Measurements from ENCODE around the gene NCKAP5. TPM values are rescaled to one million over a fixed set of nuclear protein-coding genes. Genes with fewer than 3 reads are reported as not detected.

NCKAP5 gene
- total and polyA plus RNA-seq, 2 of the 13 experiments (the other 11 are each of a cell fraction or from before 2014, with no cell fraction given): 0.01 TPM; not detected in 1

DNA sequence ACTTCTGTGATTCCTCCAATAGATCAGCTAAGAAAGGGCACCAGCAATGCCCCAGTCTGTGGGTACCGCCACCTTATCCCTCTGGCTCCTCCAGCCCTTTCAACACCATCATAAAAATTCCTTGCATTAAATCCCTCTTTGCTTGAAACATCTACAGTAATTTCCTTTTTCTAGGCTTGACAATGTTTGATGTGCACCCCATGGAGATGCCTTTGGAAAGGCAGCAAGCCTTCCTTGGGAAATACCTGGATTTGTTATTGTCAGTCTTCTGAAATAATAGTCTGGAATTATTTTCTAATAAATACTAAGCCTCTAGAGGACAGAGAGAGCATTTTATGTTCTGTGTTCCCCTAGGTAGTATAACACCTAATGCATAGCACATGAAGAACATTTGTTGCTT is 46.1 kb downstream of the NCKAP5 start:
- Histone ChIP-seq H3K79me2 (ENCODE audit: insufficient read depth, low read length) (no peaks in the 10 kb centered on the region), H3K4me3 (replicated peaks in 1 of 3; ENCODE audit: insufficient read depth in 1 of 3, low read depth in 2 of 3, low read length in 3 of 3) (no peak overlapping the region)
- in situ Hi-C loops (cut with HindIII; ENCODE audit: extremely low pct_ligation_motif_present, low pct_unique_long_range_greater_than_20kb): loop anchor here (5.0 kb wide), 1 partner anchor 315 kb away; no protein-coding TSS in a partner anchor

More for the DNA sequence above, 46.1 kb downstream of the NCKAP5 start:
- no peak for FAIRE-seq
- no peak for TF ChIP-seq ZNF274 (CRISPR knock-in tag; IDR thresholded peaks at IDR 0.05)
- no peak for TF ChIP-seq POGZ (CRISPR knock-in tag; IDR thresholded peaks at IDR 0.05)
- TF ChIP-seq POGK (CRISPR knock-in tag; conservative IDR thresholded peaks at IDR 0.05): no peak
- no peak for TF ChIP-seq TCF7L2 (IDR thresholded peaks at IDR 0.05; ENCODE audit: low read depth, low read length)
- TF ChIP-seq JUND (CRISPR knock-in tag; IDR thresholded peaks at IDR 0.05): no peak
- no peak for TF ChIP-seq CENPBD1 (CRISPR knock-in tag; IDR thresholded peaks at IDR 0.05; ENCODE audit: borderline replicate concordance, low read depth)
- no peak for TF ChIP-seq ATF7 (IDR thresholded peaks at IDR 0.05)
- no peak for TF ChIP-seq ATF7 (CRISPR knock-in tag; IDR thresholded peaks at IDR 0.05)
- TF ChIP-seq, protein P1, sequence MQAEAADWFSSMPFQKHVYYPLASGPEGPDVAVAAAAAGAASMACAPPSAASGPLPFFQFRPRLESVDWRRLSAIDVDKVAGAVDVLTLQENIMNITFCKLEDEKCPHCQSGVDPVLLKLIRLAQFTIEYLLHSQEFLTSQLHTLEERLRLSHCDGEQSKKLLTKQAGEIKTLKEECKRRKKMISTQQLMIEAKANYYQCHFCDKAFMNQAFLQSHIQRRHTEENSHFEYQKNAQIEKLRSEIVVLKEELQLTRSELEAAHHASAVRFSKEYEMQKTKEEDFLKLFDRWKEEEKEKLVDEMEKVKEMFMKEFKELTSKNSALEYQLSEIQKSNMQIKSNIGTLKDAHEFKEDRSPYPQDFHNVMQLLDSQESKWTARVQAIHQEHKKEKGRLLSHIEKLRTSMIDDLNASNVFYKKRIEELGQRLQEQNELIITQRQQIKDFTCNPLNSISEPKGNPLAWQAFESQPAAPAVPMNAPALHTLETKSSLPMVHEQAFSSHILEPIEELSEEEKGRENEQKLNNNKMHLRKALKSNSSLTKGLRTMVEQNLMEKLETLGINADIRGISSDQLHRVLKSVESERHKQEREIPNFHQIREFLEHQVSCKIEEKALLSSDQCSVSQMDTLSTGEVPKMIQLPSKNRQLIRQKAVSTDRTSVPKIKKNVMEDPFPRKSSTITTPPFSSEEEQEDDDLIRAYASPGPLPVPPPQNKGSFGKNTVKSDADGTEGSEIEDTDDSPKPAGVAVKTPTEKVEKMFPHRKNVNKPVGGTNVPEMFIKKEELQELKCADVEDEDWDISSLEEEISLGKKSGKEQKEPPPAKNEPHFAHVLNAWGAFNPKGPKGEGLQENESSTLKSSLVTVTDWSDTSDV (CRISPR knock-in tag; IDR thresholded peaks at IDR 0.05): no peak
- TF ChIP-seq TOPORS (CRISPR knock-in tag; IDR thresholded peaks at IDR 0.05): no peak
- TF ChIP-seq ATAD3A (CRISPR knock-in tag; IDR thresholded peaks at IDR 0.05): no peak
- TF ChIP-seq, protein P2, sequence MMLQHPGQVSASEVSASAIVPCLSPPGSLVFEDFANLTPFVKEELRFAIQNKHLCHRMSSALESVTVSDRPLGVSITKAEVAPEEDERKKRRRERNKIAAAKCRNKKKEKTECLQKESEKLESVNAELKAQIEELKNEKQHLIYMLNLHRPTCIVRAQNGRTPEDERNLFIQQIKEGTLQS (CRISPR knock-in tag; IDR thresholded peaks at IDR 0.05): no peak
- TF ChIP-seq BCL3 (CRISPR knock-in tag; IDR thresholded peaks at IDR 0.05): no peak
- TF ChIP-seq FOSL2 (CRISPR knock-in tag; IDR thresholded peaks at IDR 0.05): no peak
- TF ChIP-seq CREM (IDR thresholded peaks at IDR 0.05): no peak
- TF ChIP-seq CREM (CRISPR knock-in tag; IDR thresholded peaks at IDR 0.05): no peak
- no peak for DNase-seq (ENCODE audit: low spot score)
- Histone ChIP-seq H3K4me1 (ENCODE audit: insufficient read depth, low read length) (no peaks in the 10 kb centered on the region), H3K36me3 (replicated peaks in 1 of 2; ENCODE audit: control insufficient read depth in 1 of 2, insufficient read depth in 2 of 2, low read length in 2 of 2) (no peaks in the 10 kb centered on the region), H3K9ac (ENCODE audit: insufficient read depth, low read depth, low read length) (no peak overlapping the region), H3K27me3 (ENCODE audit: control insufficient read depth in 1 of 2, insufficient read depth in 2 of 2, low read length in 2 of 2) (no peaks in the 10 kb centered on the region), H3K9me3 (ENCODE audit: low read length) (no peaks in the 10 kb centered on the region), H3K27ac (ENCODE audit: extremely low read length, insufficient read depth, low read length) (no peak overlapping the region), H2AFZ (ENCODE audit: low read length) (no peak overlapping the region), H4K20me1 (ENCODE audit: insufficient read depth, low read length) (no peaks in the 10 kb centered on the region), H3K4me2 (ENCODE audit: low read depth, low read length) (no peak overlapping the region)
- no peak for ATAC-seq
- intact Hi-C loops (cut with micrococcal nuclease; ENCODE audit: unreplicated experiment): no loop called here
- BruUV-seq (replicated peaks): no TSS peak
- POLR2A ChIA-PET: no interaction called here
- CTCF ChIA-PET (ENCODE audit: low intra/inter-chr PET ratio, low total read pairs): no interaction called here
- WGBS (ENCODE audit: low lambda C conversion rate): 11% methylated on average over 1 of the region's 1 CpG

Data from HepG2 (cell line).